Activated CD4-positive, alpha-beta T cell treated with anti-CD3 and anti-CD28 coated beads, Interleukin-2, amount 50 U/mL, for 16 hours (primary cell): ENCODE measurements around the gene CPED1.
"Not testable (repeated sequence)": the region's sequence is repeated elsewhere in the genome, so short reads cannot be mapped to it uniquely, and the experiment has no call there.

ENCODE experiments used
- DNase-seq: peaks from one replicate; pipeline ENCODE4 v3.0.0-alpha.2; 2020

Gene CPED1

GRCh38 chr7:120981888-120982615 lies 6.5 kb upstream of the CPED1 start:
- DNase-seq: peak; percentile 57

- not testable (repeated sequence) for DNase-seq
These were observed 4.9 kb upstream of the CPED1 start for GRCh38 chr7:120983592-120983991.

DNA sequence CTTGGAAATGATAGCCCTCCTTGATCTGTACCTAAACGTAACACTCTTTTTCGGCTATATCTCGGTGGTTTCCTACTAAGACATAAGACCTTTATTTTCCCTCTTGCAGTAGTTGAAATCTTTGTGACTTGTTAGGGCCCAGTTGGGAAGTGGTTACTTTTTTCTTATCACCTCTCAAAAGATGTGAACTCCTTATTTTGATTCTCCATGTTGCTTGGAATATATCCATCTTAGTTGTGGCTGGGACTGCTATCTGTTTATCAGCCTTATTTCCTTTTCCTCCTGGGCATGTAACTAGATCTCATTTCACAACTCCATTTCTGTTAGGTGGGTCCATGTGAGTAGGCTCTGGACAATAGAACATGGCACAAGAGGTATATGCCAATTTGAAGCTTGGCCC lies 4.1 kb upstream of the CPED1 start:
- no peak for DNase-seq

DNA sequence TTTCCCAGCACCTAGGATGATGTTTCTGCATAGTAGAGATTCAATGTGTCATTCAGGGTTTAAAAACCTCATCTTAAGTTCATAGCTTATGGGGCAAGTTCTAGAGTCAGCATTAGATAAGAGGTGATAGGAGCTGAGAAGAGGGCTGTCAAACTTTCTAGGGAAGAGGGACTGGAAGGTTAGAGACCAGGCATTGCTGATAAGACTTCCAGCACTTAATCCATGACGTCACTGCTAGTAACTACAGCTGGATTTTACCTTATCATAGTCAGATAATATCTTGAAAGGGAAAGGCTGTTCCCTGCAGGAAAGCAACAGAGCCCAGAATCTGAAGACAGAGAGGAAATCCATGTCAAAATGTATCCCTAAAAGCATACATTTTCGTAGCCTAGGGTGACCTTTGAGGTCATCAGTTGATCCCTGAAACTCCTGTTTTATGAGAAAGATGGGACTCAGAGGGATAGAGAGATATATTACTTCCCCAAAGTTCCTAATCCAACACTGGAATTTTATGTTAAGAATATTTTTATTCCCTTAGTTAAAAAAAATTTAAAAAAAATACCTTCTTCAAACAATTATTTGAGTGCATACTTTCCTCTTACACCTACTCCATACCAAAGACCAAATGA lies 3.3 kb upstream of the CPED1 start:
- DNase-seq: no peak

DNA sequence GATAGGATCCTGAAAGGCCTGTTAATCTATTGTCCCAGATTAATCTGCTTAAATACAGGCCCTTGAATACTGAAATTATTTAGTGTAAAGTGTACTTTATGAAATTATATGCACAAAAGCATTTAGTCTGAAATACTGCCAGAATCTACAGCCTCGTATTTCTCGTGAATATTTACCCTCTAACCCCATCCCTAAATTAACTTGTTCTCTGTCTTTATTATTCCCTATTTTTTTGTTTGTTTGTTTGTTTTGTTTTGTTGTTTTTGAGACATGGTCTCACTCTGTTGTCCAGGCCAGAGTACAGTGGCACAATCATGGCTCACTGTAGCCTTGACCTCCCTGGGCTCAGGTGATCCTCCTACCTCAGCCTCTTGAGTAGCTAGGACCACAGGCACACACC lies 2.7 kb upstream of the CPED1 start:
- DNase-seq: no peak

DNA sequence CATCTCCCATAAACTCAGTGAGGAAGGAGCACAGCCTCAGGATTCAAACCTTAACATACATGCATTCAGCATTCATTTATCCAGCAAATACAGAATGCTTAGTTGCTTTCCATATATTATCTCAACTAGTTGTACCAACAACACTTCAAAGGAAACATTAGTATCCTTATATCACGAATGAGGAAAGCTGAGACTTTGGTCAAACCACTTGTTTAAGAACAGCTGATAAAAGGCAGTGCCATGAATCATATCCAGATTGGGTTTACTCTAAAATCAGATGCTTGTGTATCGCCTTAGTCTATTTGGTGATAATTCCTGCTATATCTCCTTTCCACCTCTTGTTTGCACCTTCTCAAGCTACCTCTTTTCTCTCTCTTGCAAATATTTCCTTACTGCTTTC lies 1.9 kb upstream of the CPED1 start:
- DNase-seq: no peak

DNA sequence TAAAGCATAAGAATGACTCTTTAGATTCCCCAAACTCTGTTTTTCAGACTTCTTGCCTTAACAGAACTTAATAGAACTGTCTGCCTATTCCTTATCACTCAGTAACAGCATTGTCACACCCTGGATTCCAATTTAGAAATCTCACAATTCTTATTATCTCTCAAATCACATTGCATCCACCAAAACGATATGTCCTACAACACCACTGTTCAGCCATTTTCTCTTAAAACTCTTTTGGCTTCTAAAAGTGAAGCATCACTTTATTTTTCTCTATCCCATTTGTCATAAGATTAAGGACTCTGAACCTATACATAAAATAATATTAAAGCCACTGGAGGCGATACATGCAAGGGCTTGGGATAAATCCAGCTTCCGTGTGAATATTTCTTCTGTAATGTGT lies 1.2 kb upstream of the CPED1 start:
- DNase-seq: no peak

- peak; percentile 89 for DNase-seq
These were observed 574 bp upstream of the CPED1 start for GRCh38 chr7:120987683-120988590.

DNA sequence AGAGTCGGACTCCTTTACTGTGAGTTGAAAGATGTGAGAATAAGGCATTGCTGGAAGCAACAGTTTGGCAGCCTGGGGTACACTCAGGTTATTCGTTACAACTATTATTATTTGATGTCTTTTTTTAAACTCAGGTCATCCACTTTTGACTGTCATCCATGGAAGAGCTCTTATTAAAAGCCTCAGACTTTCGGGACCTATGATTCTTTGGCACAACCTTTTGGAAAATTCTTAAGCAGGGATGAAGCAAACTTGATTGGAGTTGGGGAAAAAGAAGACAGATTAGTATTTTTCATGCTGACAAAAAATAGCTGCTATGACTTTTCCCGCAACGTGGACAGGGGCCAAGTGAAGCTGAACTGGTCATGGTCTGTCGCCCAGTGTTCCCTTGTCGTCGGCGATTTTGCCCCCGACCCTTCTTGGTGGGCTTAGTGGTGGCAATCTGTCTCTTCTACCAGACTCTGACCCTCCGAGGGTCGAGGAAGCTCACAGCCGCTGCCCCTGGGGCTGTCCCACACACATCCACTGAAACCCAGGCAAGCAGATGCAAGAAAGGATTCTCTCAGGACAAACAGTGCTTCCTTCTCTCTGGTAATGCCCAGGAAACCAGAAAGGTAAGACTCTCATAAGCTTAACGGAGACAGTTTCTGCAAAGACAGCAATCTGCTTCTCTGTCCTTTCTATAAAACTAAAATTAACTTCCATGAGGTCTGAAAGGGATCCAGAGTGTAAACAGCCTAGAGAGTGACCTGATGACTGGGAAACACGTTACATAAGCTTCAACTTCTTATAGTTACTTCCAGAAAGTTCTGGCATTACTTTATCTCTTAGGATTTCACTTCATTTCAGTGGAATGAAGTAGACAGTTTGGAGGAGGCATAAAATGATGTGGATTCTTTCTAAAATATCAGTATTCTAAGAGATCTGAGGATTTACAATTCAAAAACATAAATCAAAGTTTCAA lies 1.0 kb downstream of the CPED1 start:
- DNase-seq: no peak

- DNase-seq: no peak
These were observed 2.1 kb downstream of the CPED1 start for GRCh38 chr7:120990468-120991118.

DNA sequence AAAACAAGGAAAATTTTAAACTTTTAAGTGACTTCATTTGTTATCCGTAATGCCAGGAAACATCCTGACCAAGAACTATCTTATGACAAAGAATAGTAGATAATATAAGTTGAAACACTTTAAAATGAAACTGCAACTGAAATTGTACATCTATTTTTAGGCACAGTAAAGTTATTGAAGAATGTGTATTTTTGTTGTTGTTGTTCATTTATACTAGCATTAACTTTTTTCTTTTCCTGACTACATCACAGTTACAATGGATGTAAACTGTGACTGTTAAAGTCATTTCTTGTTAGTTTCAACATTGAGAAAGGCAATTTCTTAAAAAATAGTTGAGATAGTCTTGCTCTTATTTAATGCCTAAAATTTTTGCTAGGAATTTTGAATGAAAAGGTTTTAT lies 2.6 kb downstream of the CPED1 start:
- DNase-seq: no peak

DNA sequence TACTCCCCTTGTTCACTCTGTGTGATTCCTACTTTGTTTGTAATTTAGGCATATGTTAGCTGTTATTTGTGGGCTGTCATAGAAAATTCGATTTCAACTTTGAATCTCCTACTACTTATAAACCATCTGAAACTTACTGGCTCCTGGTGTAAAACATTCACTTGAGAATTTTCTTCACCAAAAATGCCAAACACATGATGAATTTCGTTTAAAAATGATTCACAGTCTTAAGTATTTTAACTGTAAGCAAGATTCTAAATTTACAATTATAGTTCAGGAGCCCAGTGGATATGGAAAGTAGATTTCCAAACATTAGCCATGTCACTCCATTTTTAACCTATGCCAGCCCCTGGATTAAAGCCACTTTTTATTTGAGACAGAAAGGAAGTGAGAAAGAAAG lies 3.1 kb downstream of the CPED1 start:
- no peak for DNase-seq

- no peak for DNase-seq
These were observed 3.9 kb downstream of the CPED1 start for GRCh38 chr7:120992272-120992964.

GRCh38 chr7:120992965-120993494 lies 4.5 kb downstream of the CPED1 start:
- DNase-seq: no peak

DNA sequence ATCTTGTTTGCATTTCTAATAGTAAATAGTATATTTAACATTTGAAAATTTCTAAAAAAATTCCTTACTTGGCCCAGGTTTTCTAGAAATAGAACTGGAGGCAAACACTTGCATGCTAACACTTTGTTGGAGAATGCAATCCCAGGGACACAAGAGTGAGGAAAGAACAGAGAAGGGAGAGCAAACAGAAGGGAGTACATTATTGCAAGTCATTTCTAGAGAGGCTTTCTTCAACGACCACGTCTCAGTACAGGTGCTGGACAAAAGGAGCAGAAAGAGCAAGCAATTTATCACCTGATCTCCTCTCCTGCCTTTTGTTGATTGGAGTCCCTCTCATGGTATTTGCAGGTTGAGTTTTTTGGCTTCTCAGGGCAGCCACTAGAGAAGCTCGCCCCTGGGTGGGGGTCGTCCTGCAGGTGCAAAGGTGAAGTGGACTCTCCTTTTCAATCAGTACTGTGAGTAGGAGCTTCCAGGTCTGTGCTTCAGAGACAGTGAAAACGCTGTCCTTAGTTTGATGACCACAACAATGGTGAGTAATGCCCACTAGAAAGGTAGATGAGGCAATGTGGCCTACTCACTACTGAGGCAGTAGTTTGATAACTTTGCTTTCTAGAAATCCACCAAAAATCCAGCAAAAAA lies 5.2 kb downstream of the CPED1 start:
- DNase-seq: no peak

DNA sequence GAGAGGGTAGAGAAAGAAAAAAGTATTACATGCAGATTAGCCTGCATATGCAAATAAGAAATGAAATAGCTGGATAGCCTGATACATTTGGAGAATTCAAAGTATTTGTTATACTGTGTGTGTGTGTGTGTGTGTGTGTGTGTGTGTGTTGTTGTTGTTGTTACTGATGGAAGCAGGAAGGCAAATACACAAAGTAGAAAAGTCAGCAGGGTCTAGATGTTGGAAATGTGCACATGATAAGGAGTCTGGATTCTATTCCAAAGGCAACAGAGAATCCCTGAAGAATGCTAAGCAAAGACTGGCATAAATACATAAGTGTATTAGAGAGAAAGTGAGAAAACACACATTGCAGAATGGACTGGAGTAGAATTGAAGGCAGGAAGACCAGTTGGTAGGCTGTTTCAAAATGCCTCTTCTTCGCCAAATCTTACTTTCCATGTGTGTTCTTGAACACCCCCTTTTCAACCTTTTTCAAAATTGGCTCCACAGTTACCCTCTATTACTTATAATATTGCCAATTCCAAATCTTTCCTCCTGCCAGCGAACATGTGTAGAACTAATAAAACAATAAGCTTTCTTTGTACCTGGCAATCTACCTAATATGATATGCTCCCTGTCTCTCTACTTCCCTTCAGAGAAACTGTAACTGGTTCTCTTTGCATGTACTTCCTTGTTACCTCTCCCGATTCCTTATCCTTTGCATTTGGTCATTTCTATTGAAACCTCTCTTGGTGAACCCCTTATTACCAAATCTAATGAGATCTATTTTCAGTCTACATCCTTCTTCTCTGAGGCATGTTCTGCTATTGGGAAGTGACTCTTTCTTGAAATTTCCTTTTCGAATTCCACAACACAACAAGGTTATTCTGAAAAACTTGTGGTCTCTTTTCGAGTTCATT lies 6.2 kb downstream of the CPED1 start:
- DNase-seq: no peak

DNA sequence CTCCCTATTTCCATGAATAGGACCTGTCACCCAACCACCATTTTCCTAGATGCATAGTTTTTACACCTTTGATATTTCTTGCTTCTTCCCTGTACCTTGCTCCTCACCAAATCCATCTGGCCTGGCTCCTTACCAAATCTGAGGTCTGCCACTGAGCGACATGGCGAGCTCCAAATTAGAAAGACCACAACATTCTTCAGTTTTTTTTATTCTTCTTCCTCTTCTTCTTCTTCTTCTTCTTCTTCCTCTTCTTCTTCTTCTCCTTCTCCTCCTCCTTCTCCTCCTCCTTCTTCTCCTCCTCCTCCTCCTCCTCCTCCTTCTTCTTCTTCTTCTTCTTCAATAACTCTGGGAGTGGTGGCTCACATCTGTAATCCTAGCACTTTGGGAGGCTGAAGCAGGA lies 7.1 kb downstream of the CPED1 start:
- DNase-seq: no peak

DNA sequence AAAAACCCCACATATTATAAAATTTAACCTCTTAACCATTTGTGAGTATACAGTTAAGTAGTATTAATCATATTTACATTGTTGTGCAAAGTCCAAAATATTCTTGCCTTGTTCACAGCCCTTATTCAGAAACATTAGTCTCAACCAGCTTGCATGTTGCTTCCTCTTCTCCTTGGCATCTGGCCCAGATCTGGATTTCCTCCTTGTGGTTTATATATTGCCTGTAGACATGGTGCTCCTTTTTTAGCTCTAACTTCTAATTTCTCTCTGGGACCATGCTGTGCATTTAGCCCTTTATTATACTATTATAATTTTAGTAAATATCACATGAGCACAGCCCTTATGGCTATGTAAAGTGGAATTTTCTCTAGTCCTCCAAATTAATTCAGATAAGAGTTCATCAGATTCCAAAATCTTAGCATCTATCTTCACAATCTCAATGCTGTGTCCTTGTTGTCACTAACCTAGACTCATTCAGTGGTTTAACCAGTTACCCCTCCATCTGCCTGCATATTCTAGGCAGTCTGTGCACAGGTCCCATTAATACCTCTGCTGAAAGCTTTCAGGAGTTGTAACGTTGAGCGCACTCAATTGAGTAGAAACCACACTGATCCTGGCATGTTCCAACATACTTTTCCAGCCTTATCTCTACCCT lies 7.9 kb downstream of the CPED1 start:
- DNase-seq: no peak

DNA sequence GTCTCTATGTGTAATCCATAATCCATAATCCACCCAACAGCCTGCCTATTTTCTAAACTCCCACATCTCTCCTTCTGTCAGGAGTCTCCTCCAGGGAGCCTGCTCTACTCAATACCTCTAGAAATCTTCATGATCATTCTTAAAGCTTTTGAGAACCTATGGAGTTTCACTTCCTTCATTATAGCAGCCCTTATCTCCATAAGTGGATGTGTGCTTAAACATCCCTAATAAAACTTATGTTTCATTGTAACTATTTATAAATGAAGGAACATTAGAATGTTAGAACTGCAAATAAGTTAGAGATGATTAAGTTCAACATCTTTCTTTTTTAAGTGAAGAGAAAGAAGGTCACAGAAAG lies 8.5 kb downstream of the CPED1 start:
- no peak for DNase-seq
